Fibroblast of skin of right quadriceps (primary cell): ENCODE measurements around the gene TP53BP2.
"Not testable (repeated sequence)": the region's sequence is repeated elsewhere in the genome, so short reads cannot be mapped to it uniquely, and the experiment has no call there.

Source experiments
- DNase-seq: peaks from one replicate; pipeline ENCODE4 v3.0.0-alpha.2; 2013

Gene TP53BP2

GRCh38 chr1:223831755-223832636 is 13.8 kb downstream of the TP53BP2 start:
- DNase-seq, result peak; percentile 68

- no peak for DNase-seq
These were observed 16.1 kb downstream of the TP53BP2 start for GRCh38 chr1:223829678-223830077.

DNA sequence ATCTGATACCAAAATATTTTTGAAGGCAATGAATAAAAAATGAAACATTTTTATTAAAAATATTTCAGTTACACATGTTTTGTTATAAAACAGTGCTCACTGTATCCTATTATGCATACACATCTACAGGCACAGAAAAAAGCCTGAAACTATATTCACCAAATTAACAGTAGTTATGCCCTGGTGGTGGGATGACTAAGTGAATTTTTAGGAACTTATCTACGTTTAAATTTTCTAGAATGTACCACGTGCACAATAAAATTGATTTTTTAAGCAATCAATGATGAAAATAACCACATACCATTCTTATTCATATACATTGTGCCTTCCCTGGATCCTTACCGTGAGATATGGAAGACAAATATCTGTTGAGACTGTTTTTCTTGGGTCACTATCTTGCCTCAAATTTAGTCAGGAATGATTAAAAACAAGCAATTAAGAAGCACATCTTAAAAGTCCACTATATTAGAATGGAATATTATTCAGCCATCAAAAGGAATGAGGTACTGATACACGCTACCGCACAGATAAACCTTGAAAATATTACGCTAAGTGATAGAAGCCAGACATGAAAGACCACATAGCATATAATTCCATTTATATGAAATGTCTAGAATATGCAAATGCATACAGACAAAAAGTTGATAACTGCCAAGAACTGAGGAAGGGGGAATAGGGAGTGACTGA is 17.4 kb downstream of the TP53BP2 start:
- no peak for DNase-seq

DNA sequence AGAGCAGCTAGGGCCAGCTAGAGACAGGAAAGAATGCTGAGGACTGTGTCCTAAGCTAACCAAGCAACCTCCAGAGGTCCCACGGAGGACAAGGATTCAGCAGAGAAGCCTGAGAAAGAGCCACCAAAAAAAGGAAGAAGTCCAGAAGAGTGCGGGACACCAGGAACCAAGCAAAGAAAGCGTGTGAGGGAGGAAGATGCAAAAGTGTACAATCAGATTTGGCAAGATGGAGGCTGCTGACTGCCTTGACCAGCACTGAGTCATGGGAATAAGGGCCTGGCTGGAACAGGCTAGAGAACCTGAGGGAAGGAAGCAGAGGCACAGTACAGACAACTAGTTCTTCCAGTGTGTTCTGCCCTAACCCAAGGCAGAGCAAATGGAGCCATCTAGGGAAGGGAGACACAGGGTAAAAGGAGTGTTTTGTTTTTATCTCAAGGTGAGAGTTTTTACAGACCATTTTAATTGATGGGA is 18.5 kb downstream of the TP53BP2 start:
- no peak for DNase-seq

- no peak for DNase-seq
These were observed 19.7 kb downstream of the TP53BP2 start for GRCh38 chr1:223825767-223826748.

DNA sequence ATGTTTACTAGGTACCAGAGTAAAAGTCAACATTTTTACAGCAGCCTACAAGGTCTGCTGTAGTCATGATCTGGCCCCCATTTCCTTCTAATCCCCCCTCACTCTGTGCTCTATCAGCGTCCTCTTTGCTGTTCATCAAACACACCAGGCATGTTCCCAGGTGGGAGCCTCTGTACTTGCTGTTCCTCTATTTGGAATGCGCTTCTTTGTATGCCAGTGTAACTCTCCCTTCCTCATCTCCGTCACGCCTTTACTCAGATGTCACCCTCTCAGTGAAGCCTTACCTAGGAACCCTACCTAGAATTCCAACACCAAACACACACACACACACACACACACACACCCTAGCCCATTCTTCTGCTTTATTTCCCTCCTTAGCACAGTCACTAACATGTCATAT is 21.0 kb downstream of the TP53BP2 start:
- DNase-seq, result no peak

GRCh38 chr1:223824287-223824686 is 21.5 kb downstream of the TP53BP2 start:
- DNase-seq, result no peak

DNA sequence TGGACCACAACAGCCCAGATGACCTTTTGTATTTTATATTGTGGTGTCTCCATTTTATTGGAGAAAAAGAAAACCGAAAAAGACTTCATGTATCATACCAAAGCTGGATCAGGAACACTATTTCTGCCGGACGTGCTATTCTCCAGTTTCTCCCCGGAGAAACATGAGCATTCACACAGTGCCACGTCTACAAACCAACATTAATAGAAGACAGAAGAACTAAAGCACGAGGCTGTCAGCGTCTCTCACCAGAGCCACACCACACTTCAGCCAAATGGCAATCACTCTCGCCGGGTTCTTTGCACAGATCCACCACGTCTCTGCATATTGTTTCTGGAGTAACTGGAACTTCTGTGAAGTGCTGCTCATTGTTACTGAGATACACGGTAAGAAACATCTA is 24.8 kb downstream of the TP53BP2 start:
- DNase-seq, result no peak

DNA sequence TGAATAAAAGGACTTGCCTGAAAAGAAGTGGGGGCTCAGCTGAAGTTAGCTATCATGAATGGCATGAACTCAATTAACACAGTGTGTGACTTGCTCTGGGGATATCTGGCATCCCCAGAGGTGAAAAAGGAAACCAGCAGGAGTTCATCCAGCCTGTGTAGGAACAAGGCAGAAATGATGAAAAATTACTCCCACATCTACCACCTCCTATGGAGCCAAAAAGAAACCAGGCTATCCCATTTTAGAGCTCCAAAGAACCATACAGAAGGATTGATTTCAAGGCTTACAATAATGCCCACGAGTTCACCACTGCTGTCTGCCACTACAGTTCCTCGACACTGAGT is 25.3 kb downstream of the TP53BP2 start:
- DNase-seq, result no peak

DNA sequence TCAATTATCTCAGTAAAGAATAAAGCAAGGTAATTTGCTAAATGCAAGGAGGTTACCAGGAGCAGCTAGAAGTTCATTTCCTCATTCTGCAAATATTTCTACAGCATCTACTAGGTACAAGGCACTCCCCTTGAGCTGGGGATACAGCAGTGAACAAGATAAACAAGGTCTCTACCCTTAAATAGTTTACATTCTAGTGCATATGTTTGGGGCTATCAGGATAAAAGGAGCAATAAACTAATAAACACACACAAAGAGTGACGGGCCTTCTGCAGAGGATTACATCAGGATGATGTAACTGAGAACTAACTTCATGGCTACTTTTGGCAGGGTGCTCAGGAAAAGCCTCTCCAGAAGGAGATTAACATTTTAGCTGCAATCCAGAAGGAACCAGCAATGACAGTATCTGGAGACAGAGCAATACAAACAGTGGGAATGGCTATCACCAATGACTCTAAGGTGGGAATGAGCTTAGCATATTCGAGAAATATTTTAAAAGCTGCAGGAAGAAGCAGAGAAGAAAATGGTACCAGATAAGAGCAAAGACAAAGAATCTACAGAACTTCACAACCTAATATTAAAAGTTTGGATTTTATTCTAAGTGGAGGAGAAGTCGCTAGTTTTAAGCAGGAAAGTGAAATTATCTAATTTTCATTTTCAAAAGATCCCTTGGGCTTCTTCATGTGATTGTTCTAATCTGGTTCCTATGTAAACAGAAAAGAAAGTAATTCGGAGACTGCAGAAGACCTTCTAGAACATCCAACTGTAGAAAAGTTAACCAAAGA is 25.8 kb downstream of the TP53BP2 start:
- peak; percentile 70 for DNase-seq

DNA sequence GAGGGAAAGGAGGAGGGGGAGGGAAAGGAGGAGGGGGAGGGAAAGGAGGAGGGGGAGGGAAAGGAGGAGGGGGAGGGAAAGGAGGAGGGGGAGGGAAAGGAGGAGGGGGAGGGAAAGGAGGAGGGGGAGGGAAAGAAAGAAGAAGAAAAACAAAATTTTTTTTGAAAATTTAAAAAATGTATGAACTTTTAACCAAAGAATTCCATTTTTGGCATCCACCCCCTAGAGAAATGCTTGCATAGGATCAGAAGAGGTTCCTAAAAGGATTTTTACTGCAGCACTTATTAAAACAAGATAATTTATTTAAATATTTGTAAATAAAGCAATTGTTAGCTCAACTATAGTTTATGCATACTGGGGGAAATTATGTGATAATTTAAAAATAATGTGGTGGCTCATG is 28.5 kb downstream of the TP53BP2 start:
- DNase-seq, result not testable (repeated sequence)

- peak; percentile 42 for DNase-seq
These were observed 29.9 kb downstream of the TP53BP2 start for GRCh38 chr1:223815865-223816264.

GRCh38 chr1:223815020-223815853 is 30.5 kb downstream of the TP53BP2 start:
- no peak for DNase-seq

DNA sequence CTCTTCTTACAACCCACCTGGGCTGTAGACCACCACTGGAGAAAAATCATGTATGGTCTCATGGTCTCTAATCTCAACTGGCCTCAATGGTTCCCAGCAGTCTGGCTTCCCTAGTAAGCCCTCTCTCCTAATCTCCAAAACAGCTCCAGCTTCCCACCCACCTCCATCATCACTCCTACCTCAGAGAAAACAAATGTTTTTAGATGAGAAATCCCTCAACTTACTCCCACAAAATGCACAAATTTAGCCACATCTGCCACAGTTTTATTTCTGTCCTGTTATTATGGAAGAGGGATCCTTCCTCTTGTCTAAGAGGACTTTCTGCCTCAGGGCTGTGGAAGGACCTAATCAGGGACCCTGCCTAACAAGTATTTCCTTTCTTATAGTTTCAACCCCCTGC is 32.1 kb downstream of the TP53BP2 start:
- no peak for DNase-seq

GRCh38 chr1:223811634-223812101 is 34.1 kb downstream of the TP53BP2 start:
- peak; percentile 39 for DNase-seq

DNA sequence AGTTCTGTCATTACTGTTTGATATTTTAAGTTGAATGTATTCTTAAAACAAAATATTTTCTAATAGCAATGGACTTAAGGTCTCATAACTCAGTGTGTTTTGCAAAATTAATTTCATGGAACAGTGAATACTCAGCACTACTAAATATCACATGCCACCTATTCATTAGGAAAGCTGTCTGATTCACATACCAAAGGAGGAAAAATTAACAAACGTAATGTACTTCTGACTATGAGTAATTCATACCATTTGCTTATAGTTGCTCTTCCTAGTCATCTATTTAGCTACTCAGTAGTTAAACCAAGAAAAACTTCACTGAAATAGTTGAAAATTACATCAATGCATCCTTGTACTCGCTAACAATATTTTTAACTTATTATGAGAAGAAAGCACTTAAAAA is 35.2 kb downstream of the TP53BP2 start:
- no peak for DNase-seq

- not testable (repeated sequence) for DNase-seq
These were observed 35.8 kb downstream of the TP53BP2 start for GRCh38 chr1:223809905-223810304.

- DNase-seq, result no peak
These were observed 42.5 kb downstream of the TP53BP2 start for GRCh38 chr1:223803211-223803610.

GRCh38 chr1:223802602-223803001 is 43.1 kb downstream of the TP53BP2 start:
- DNase-seq, result no peak

DNA sequence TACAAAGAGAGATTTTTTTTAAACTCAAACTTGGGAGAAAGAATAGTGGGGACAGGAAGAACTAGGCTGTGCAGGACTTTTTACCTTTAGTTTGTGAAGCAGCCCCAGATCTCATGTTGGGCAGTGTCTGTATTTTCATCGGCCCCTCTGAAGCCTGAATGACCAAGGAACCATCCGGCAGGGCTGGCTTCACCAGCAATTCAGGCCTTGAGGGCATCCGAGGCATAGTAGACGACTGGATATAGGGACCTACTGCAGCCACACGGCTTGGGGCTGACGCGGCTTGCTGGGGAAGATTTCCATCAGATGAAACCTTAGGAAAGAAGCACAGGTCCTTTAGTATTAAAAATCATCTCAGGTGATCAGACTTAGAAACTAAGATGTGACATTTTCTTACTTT is 43.7 kb downstream of the TP53BP2 start:
- DNase-seq, result no peak

DNA sequence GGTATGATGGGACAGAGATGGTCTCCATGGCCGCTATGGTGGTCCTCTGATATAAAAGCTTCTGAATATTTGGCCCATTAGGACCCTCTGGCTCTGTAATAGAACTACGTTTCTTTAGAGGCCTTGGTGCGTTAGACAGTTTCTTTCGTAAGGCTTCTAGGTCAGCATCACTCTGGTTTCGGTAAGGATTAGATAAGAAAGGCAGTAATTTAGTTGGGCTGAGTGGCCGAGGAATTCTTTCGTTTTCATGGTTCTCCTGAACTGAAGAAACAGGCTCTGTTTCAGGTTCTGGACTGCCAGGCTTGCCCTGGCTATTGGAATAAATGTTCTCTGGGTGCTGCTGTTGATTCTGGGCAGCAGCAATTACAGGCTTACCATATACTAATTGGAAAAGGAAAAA is 49.5 kb downstream of the TP53BP2 start:
- DNase-seq, result no peak
